OCI-LY7 (cell line): ENCODE results near the gene CDC34.

Source experiments
- EZH2phosphoT487 ChIP-seq: fragments of 200-600 bp; sonication (generic); IDR thresholded peaks from 2 replicates; pipeline ENCODE4 v1.6.1; 2018; ENCODE audit warnings: low read depth, borderline replicate concordance, mild to moderate bottlenecking, mixed run types, antibody characterized with exemption, low read length, moderate library complexity, mixed read lengths
- TF ChIP-seq, protein P1 (sequence below): fragments of 200-600 bp; sonication (generic); conservative IDR thresholded peaks from 2 replicates; pipeline ENCODE4 v1.5.1; 2014; ENCODE audit warnings: mild to moderate bottlenecking, antibody characterized with exemption, low read length, moderate library complexity, mixed read lengths

DNA sequence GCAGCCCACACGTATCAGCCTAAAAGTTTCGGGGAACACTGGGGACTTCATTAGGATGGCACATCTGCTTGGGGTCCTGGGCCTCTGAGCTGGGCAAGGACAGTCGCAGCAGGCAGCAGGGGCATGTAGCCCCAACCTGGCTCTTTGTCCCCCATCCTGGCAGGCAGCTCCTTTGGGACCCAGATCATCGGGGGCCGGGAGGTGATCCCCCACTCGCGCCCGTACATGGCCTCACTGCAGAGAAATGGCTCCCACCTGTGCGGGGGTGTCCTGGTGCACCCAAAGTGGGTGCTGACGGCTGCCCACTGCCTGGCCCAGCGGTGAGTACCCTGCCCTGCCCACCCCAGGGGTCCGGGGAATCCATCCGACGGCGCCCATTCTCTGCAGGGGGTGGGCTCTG, 15.6 kb downstream of the CDC34 start:
- TF ChIP-seq, protein P1, sequence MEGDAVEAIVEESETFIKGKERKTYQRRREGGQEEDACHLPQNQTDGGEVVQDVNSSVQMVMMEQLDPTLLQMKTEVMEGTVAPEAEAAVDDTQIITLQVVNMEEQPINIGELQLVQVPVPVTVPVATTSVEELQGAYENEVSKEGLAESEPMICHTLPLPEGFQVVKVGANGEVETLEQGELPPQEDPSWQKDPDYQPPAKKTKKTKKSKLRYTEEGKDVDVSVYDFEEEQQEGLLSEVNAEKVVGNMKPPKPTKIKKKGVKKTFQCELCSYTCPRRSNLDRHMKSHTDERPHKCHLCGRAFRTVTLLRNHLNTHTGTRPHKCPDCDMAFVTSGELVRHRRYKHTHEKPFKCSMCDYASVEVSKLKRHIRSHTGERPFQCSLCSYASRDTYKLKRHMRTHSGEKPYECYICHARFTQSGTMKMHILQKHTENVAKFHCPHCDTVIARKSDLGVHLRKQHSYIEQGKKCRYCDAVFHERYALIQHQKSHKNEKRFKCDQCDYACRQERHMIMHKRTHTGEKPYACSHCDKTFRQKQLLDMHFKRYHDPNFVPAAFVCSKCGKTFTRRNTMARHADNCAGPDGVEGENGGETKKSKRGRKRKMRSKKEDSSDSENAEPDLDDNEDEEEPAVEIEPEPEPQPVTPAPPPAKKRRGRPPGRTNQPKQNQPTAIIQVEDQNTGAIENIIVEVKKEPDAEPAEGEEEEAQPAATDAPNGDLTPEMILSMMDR = no peak
- TF ChIP-seq EZH2phosphoT487 = no peak
